GM19468 (cell line): ENCODE measurements around the gene LIPC.
"Not testable (repeated sequence)": the region's sequence is repeated elsewhere in the genome, so short reads cannot be mapped to it uniquely, and the experiment has no call there.

Source experiments
- ATAC-seq: cut with Tn5 transposase; IDR thresholded peaks from one replicate; pipeline ENCODE4 v1.9.1; 2021; ENCODE audit warnings: mild to moderate bottlenecking, moderate library complexity, moderate number of reproducible peaks; ENCODE audit not compliant: unreplicated experiment; ENCODE audit errors: extremely low read depth

Gene LIPC

GRCh38 chr15:58594898-58595297, 163.1 kb downstream of the LIPC start:
- no peak for ATAC-seq

GRCh38 chr15:58595516-58596263, 163.9 kb downstream of the LIPC start:
- no peak for ATAC-seq

- ATAC-seq: no peak
These were observed 166.4 kb downstream of the LIPC start for GRCh38 chr15:58597943-58598828.

GRCh38 chr15:58598829-58599210, 167.0 kb downstream of the LIPC start:
- ATAC-seq: no peak

GRCh38 chr15:58602823-58603222, 171.0 kb downstream of the LIPC start:
- no peak for ATAC-seq

DNA sequence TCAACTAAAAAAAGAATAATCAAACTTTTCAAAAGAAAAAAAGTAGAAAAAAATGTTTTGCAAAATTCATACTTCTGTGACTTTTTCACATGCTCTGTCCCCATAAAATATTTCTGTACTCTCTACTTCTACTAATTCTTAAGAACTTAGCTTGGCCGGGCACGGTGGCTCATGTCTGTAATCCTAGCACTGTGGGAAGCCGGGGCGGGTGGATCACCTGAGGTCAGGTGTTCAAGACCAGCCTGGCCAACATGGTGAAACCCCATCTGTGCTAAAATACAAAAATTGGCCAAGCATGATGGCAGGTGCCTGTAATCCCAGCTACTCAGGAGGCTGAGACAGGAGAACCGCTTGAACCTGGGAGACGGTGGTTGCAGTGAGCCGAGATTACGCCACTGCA, 172.1 kb downstream of the LIPC start:
- not testable (repeated sequence) for ATAC-seq

DNA sequence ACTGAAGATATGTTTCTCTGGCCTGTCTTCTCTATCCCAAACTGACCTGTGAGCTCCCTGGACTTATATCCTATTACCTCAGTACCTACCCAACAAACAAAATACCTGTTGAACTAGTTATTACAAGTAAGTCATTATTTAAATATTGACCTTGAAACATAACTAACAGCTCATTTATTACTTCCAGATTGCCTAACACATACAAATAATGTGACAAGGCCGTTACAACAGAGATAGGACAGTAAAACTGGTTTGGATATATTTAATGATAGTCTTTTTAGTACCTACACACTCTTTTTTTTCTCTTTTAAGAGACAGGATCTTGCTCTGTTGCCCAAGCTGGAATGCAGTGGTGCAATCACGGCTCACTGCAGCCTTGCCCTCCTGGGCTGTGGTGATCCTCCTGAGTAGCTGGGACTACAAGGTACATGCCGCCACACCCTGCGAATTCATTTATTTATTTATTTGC, 172.7 kb downstream of the LIPC start:
- ATAC-seq: no peak

DNA sequence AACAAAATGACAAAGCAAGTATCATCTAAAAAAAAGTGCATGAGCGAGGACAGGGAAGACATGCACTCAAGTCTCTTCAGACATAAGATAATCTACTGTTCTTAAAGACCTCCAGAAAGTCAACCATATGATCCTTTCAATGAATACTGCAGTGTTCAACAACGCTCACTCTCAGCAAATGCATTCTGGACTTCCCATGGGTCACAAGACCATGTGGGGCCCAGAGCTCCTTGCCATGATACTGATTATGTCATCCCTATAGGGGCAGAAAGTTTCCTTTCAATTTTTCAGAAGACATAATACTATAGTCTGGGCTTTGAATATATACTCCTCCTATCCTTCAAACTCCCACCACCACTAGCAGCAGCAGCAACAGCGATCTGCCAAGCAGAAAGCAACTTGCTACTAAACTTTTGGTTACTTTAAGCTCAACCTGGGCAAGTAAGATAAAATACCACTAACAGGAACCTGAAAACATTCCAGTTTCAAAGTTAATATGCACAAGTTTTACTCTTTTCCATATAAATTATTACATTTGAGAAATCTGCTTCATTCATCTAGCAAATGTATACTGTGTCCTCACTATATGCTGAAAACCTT, 174.2 kb downstream of the LIPC start:
- ATAC-seq: no peak

- no peak for ATAC-seq
These were observed 174.8 kb downstream of the LIPC start for GRCh38 chr15:58606577-58607080.

DNA sequence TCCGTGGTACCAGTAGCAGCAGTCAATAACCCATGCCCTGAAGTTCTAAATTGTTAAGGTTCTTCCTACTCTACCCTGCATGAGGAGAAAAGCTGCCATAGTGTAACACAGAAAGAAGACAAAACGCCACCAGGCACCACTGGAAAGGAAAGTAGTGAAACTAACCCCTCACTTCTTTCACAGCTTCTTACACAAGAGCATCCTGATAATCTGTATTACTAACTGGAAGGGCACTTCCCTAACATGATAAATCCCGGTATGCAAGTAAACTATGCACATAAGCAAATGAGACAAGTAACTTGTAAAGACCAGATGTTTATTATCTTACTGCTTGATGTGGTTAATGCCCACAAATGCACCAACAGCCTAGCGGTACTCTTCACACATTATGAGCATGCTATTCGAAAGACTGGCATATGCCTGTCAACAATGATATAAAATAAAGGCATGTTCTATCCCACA, 176.4 kb downstream of the LIPC start:
- ATAC-seq: no peak

DNA sequence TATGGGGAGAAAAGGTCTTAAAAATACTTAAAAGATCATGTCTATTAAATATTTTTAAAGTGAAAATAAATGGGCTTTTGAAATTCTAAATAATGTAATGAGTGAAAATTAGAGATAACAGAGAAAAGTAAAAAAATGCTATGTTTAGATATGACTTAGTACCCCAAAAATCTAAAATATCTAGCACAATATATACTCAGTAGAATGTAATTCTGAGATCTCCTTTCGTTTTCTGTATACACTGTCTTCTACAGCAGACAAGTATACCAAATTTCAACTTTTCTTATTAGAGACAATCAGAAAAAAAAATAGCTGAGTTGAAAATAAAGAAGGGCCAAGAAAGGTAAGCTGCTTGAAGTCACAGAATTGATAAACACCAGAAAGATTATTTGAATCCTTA, 176.9 kb downstream of the LIPC start:
- ATAC-seq: no peak

DNA sequence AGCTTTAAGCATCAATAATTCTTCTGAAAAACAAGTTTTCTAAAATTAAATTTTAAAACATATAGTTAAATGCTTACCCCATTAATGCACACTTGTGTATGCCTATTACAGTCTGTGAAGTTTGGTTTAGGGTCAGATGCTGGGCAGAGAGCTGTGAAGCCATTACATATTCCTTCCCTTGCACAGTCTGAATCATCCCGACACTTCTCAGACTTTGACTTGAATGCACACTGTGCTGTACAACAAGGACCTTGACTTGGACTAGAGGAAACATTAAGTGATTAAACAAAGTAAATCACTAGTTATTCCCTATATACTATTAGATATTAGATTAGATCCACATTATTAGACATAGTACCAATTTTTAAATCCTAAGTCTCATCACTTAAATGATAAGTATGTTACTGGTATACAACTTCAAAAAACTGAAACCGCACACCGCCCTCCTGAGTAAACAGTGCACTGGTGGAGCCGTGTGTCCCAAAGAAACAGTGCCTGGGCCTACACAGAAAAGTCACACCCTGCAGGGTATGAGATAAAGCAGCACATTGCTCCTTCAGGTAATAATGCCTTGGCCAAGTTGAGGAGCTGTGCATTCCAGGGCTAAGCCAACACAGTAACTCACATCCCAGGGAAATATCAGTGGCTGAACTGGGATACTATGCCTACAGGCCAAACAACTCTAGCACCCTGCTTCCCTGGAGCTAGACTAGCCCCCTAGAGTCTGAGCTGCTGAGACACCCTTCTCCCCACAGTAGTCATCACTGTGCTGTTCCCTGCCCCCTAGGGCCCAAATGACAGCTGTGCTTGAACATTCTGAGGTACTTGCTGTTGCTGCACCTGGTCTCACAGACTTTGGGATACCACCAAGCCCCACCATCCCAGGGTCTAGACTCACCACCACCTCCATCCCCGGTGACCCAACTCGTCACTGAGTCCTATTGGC, 180.2 kb downstream of the LIPC start:
- ATAC-seq: no peak

DNA sequence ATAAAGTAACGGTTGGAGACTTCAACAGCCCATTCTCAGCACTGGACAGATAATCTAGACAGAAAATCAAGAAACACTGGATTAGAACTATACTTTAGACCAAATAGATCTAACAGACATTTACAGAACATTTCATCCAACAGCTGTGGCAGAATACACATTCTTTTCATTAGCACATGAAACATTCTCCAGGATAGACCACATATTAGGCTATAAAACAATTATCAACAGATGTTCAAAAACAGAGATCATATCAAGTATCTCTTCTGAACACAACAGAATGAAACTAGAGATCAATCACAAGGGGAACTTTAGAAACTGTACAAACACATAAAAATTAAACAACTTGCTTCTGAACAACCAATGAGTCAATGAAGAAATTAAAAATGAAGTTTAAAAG, 184.4 kb downstream of the LIPC start:
- ATAC-seq: no peak
